NB4 (cell line): ENCODE measurements around the gene ADRB1.

Experiments
- CTCF ChIP-seq: IDR thresholded peaks from one replicate; pipeline ENCODE4 v1.5.1; 2012; ENCODE audit warnings: low read depth, low read length
- MAX ChIP-seq: IDR thresholded peaks from 2 replicates; pipeline ENCODE4 v1.6.1; 2011; ENCODE audit warnings: low read depth, low read length
- POLR2A ChIP-seq: IDR thresholded peaks from 2 replicates; pipeline ENCODE4 v1.6.1; 2011; ENCODE audit warnings: mild to moderate bottlenecking; ENCODE audit not compliant: insufficient read length; ENCODE audit errors: extremely low read depth

GRCh38 chr10:114012650-114013049 lies 31.0 kb upstream of the ADRB1 start:
- no peak for TF ChIP-seq CTCF
- no peak for TF ChIP-seq POLR2A
- no peak for TF ChIP-seq MAX
